Measurements from ENCODE around the gene TMPRSS15. TPM values are rescaled to one million over a fixed set of nuclear protein-coding genes. Genes with fewer than 3 reads are reported as not detected.

TMPRSS15 gene
- total RNA-seq, result not detected

DNA sequence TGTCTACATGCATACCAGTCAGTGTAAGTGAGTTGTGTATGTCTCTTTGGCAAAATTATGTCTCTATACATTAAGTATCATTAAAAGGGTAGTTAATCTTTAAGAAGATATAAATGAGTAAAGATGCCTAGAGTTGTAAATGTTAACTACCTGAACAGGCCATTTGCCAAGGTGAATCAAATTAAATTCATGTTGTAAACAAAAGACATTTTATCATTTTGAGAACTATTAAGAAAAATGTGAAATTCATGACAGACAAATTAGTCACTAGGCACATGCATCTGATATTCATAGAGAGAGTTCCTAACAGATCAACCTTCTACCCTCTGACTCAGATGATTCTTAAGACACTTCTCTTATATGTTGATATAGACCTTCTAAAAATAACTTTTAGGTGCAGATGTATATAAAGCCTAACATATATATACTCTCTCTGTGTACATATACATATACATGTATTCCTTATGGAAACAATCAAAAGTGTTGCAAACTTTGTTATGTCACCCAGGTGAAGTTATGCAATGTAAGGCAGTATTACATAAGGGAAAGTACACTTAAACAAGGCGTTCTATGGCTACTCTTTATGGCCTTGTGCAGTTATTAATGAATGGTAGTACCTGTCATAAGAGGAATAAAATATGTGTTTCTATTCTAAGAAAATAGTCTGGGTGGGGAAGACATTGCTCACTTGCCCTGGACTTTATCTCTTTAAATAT, at the start of gene TMPRSS15:
TMPRSS15 (minus strand) TSS at position 51 of the 716 bp plus-strand sequence. CDS start 163 bp downstream, outside the sequence.
- 26 to 33% methylated on average over 1 of the region's 1 CpG for WGBS, 2 donors
- TF ChIP-seq POLR2A (IDR thresholded peaks at IDR 0.05), result no peak
- TF ChIP-seq, protein P1, sequence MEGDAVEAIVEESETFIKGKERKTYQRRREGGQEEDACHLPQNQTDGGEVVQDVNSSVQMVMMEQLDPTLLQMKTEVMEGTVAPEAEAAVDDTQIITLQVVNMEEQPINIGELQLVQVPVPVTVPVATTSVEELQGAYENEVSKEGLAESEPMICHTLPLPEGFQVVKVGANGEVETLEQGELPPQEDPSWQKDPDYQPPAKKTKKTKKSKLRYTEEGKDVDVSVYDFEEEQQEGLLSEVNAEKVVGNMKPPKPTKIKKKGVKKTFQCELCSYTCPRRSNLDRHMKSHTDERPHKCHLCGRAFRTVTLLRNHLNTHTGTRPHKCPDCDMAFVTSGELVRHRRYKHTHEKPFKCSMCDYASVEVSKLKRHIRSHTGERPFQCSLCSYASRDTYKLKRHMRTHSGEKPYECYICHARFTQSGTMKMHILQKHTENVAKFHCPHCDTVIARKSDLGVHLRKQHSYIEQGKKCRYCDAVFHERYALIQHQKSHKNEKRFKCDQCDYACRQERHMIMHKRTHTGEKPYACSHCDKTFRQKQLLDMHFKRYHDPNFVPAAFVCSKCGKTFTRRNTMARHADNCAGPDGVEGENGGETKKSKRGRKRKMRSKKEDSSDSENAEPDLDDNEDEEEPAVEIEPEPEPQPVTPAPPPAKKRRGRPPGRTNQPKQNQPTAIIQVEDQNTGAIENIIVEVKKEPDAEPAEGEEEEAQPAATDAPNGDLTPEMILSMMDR (IDR thresholded peaks at IDR 0.05), result no peak
- Histone ChIP-seq H3K36me3 (replicated peaks in 1 of 2; ENCODE audit: insufficient read depth in 1 of 2, low read depth in 2 of 2) (no peaks in the 10 kb centered on the region), H3K4me1 (no peaks in the 10 kb centered on the region), H3K4me3 (no peak within 1 kb of the TSS), H3K27ac (no peak within 1 kb of the TSS), H3K9me3 (no peaks in the 10 kb centered on the region), H3K27me3 (no peaks in the 10 kb centered on the region)
- ATAC-seq (no peak), DNase-seq (no peak)
- intact Hi-C loops (cut with DNase I), result no loop called here

DNA sequence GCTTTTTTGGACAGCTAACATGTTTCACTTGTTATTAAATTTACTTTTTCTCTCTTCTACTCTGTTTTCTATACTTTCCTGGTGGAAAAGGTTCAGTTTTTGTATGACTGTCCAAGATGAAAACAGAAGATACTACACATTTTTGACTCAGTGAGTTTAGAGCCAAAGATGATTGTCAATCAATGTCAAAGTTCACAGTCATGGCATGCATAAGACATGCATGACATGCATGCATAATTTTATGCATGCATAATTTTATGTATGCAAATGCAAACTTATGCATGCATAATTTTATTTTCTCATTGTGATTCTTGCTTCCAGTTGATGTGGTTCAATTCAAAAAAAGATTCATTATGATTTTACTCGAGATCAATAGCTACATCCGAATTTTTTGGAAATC, 48.1 kb upstream of the TMPRSS15 start:
- ATAC-seq (no peak), DNase-seq (no peak)
- no peak overlapping the region for H3K27ac ChIP-seq
- H3K4me3 ChIP-seq, result no peak overlapping the region
- no peaks in the 10 kb centered on the region for H3K9me3 ChIP-seq
- no peaks in the 10 kb centered on the region for H3K27me3 ChIP-seq
- no peaks in the 10 kb centered on the region for H3K4me1 ChIP-seq
- H3K36me3 ChIP-seq (replicated peaks in 1 of 2; ENCODE audit: insufficient read depth in 1 of 2, low read depth in 2 of 2), result no peaks in the 10 kb centered on the region
- 36 to 53% methylated on average over 2 of the region's 2 CpGs for WGBS, 2 donors
- TF ChIP-seq, protein P1 (IDR thresholded peaks at IDR 0.05), result no peak
- no peak for TF ChIP-seq POLR2A (IDR thresholded peaks at IDR 0.05)
- intact Hi-C loops (cut with DNase I), result no loop called here

DNA sequence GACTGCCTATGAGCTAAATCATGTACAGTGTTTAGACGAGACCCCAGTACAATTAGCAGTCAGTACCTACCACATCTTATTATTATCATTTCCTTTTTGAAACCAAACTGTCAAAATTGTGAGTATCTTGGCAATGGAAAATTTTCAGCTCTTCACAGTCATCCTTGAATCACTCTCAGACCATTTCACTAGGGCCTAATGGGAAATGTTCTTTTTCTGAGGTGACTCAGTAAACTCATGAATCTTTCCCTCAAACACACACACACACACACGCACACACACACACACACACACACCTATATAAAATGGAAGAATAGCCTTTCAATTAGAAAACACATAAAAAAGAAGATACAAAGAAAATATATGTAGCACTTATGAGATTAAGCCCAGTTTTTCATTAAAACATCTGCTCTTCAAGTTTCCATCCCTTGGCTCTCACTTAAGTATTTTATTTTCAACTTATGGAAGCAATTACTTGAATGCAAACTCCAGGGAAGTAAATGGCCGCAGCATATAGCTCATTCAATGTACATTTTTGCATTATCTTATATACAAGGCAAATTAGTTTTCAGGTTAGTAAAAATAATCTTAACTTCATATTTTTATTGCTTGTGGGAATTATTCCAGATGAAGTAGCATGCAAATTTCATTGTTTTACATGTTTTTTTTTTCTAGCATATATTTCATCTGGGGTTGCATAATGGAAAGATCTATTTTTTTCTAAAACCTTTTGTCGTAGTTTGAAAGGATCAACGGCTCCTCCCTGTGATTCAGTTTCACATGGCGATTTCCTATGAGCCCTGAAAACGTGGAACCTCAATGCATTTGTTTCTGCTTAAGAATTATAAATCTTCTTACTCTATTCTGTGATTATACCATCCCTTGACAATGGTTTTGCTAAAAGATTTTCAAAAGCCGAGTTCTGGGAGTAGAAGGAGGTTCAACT, 46.3 kb upstream of the TMPRSS15 start:
- no peaks in the 10 kb centered on the region for H3K27me3 ChIP-seq
- TF ChIP-seq, protein P1 (IDR thresholded peaks at IDR 0.05), result no peak
- no peak for TF ChIP-seq POLR2A (IDR thresholded peaks at IDR 0.05)
- no peaks in the 10 kb centered on the region for H3K36me3 ChIP-seq (replicated peaks in 1 of 2; ENCODE audit: insufficient read depth in 1 of 2, low read depth in 2 of 2)
- no peak for ATAC-seq
- no peak overlapping the region for H3K4me3 ChIP-seq
- no peaks in the 10 kb centered on the region for H3K4me1 ChIP-seq
- H3K27ac ChIP-seq, result no peak overlapping the region
- no peaks in the 10 kb centered on the region for H3K9me3 ChIP-seq
- WGBS, 2 donors, result 52% methylated on average over 8 of the region's 8 CpGs
- intact Hi-C loops (cut with DNase I), result no loop called here
- no peak for DNase-seq

DNA sequence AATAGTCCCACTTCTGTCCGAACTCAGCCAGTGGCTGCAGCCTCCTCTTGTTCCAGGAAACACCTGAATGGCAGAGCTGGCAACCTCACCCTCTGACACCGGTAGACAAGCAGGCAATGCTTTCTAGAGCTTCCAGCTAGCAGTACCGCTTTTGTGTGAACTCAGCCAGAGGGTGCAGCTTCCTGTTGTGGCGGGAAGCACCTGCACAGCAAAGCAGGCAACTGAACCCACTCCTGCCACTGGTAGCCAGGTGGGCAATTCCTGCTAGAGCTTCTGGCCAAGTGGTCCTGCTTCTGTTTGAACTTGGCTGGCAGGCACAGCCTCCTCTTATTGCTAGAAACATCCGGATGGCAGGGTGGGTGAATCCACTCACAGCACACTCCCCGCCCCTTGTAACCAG, 40.1 kb upstream of the TMPRSS15 start:
- DNase-seq (no peak), ATAC-seq (no peak)
- H3K9me3 ChIP-seq, result no peaks in the 10 kb centered on the region
- no peak for TF ChIP-seq POLR2A (IDR thresholded peaks at IDR 0.05)
- TF ChIP-seq, protein P1 (IDR thresholded peaks at IDR 0.05), result no peak
- 46 to 55% methylated on average over 5 to 6 of the region's 6 CpGs for WGBS, 2 donors
- H3K27me3 ChIP-seq, result no peaks in the 10 kb centered on the region
- intact Hi-C loops (cut with DNase I), result no loop called here
- H3K36me3 ChIP-seq (replicated peaks in 1 of 2; ENCODE audit: insufficient read depth in 1 of 2, low read depth in 2 of 2), result no peaks in the 10 kb centered on the region
- H3K4me1 ChIP-seq, result no peaks in the 10 kb centered on the region
- H3K4me3 ChIP-seq, result no peak overlapping the region
- H3K27ac ChIP-seq, result no peak overlapping the region
